Pons (tissue), 1 donor: ENCODE data around the gene ITGA1.
"Not testable (repeated sequence)": the region's sequence is repeated elsewhere in the genome, so short reads cannot be mapped to it uniquely, and the experiment has no call there.

Source experiments
- DNase-seq: peaks from one replicate; pipeline ENCODE4 v3.0.0-alpha.2; 2016; ENCODE audit warnings: low spot score

The ITGA1 gene

DNA sequence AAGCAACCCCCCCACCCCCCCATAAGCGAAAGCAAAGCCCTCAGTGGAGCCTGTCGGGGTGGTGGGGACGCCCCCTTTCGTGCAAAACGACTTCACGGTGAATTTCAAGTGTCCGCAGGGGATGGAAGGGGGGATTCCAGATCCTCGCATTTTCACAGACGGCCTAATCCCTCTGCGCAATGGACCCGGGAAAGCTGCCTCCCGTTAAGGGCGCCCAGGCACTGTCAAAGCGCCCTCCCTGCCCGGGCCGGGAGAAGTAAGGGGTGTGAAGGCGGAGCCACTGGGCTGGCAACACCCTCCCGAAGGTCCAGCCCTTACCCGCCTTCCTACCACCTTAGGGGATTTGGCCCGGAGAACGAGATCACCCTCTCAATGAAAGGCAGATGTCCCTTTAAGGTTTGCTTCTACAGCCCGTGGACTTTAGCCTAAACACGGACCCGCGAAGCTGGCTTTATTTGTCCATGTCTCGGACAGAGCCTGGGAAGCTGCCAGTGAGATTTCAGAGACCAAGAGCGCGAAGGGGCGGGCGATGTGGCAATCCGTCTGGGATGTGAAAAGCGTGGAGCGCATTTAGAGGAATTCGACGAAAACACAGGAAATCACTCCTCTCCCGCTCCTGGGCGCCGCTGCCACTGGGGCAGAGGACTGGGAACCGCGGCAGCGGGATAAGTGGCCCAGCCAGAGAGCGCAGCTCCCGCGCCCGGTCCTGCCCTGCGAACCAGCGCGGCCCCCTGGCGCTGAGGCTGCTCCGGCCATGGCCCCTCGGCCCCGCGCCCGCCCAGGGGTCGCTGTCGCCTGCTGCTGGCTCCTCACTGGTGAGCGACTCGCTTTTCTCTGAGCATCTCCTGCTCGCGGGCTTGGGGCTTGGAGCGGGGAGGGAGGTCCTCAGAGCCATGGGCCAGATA, at the start of gene ITGA1, which contains the start of gene PELO:
TSS of gene ITGA1 (plus strand) at position 317 of the 905 bp plus-strand sequence. CDS start at position 755, 438 bp downstream.
TSS of gene PELO (plus strand) at position 317 of the 905 bp plus-strand sequence. CDS start 12,479 bp downstream, outside the sequence.
- DNase-seq: peak; percentile 36

DNA sequence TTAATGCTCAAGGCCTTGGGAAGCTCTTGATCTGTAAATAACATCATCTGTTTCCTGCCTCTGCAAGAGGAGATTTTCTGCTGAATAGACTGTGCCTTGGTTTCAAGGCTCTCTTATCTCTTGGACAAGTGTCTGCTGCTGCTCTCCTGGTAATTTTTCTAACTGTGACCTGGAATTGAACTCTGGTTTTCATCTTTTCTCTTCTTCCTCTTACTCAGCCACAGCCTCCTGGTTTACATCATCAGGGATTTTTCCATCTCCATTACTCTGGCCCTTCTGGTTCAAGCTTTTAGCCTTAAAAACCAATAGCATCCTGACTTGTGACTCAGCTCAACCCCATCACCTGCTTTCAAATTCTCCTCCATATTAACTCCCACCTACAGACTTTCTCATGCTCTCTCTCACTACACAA, 49.6 kb upstream of the ITGA1 start:
- DNase-seq: no peak

DNA sequence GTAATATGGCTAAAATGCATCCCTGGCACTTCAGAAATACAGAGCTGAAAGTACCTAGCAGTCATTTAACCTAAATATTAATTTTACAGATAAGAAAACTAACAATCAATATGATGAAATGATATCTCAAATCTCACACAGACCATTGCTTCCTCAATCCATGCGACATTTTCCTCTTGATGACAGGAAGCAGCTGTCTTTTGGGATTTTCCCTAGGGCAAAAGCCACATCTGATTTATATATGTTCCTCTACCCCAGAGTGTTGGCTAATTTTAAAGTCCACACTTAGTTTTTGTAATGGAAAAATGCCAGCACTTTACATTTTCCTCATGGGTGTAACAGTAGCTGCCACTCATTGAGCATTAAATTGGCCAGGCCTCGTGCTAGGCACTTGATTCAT, 47.7 kb upstream of the ITGA1 start:
- DNase-seq: no peak

DNA sequence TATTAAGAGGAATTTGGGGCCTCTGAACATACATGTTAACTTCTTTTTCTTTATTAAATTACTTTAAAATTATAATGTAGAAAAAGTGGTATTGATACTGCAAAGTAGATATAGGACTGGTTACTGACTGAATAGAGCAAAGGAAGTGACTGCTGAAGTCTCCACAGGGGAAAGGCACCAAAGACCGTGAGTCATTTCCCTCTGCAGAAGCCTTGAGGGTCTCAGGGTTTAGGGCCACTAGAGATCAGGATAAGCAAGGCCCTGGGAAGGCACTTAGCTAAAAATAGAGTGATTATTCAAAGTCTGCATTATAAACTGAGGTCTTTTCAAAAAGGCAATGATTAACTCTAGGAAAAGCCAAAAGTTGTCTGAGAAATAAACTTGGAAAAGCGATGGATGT, 44.7 kb upstream of the ITGA1 start:
- no peak for DNase-seq

DNA sequence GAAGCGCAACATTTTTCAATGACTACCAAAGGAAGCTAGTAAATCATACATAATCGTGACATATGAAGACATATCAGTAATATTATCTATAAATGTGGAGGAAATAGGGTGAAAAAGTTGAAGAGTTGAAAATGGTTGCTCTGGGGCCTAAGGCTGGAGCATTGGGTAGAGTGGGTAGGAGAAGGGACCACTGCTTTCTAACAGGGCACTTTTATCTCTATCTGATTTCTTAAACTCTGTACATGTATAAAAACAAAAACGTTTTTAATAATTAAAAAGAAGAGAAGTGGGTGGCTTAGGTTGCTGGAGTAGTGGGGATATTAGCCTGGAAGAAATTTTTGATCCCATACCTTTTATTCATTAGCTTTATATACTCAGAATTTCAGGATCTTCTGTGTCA, 44.2 kb upstream of the ITGA1 start:
- DNase-seq: no peak

DNA sequence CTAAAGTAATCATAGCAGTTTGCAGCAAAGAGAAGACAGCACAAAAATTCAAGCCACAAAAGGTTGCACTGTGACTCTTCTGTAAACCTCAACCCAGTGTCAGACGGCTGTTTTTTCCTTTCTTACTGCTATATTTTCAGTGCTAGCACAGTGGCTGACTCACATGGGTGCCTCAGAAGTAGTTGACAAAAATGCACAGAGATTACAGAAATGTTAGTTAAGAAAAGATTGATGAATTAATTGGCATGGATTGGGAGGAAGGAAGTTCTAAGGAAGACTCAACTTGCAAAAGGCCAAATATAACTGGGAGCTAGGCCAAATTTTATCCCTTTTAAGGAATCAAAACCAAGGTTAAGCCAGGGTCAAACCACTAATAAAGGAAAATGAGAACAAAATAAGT, 43.7 kb upstream of the ITGA1 start:
- no peak for DNase-seq

DNA sequence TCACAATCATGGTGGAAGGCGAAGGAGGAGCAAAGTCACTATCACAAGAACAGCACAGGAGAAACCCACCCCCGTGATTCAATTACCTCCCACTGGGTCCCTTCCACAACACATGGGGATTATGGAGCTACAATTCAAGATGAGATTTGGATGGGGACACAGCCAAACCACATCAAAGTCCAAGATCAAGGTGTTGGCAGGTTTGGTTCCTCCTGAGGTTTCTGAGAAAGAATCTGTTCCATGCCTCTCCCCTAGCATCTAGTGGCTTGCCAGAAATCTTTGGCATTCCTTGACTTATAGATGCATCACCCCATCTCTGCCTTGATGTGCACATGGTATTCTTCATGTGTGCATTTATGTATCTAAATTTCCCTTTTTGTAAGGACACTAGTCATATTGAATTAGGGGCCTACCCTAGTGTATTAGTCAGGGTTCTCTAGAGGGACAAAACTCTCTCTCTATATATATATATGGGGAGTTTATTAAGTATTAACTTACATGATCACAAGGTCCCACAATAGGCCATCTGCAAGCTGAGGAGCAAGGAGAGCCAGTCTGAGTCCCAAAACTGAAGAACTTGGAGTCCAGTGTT, 42.8 kb upstream of the ITGA1 start:
- not testable (repeated sequence) for DNase-seq

DNA sequence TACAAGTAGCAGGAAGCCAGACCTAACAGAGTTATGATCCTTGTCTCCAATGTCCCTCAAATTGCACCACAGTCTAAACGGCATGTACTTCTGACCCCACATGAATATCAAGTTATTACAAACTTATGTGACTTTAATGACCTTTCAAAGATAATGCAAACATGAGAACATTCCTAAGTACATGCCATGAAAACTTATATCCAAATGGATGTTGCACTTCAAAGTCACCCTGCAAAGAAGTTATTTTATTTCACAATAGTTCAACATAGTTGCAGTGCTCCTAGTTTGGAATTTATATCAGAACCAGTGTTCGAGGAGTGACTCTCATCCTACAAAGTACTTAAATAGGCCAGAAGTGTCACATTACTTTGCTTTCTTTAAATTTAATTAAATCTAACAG, 41.2 kb upstream of the ITGA1 start:
- no peak for DNase-seq

DNA sequence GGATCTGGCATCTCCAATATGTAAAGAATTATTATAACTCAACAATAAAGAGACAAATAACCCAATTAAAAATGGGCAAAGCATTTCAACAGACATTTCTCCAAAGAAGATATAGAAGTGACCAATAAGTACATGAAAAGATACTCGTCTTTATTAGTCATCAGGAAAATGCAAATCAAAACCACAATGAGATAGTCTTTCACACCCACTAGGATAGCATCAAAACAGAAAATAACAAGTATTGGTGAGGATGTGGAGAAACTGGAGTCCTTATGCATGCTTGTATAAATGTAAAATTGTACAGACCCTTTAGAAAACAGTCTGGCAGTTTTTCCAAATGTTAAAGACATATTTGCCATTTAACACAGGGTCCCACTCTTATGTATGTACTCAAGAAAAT, 39.1 kb upstream of the ITGA1 start:
- no peak for DNase-seq

DNA sequence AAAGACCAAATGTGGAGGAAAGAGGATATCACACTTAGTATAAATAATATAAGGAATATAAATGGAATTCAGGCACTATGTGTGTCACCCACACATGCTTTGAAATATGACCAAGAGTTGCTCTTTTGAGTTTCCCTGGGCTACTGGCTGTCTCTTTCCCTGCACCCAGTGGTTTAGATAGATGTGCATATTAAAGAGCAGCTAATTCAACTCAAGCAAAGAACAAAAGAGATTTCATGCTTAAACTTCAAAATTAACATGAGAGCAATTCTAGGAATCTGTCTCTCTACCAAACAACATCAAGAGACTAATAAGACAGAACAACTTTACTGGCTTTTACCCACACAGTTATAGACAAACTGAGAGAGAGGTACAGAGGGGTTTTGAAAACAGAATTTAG, 38.0 kb upstream of the ITGA1 start:
- no peak for DNase-seq

DNA sequence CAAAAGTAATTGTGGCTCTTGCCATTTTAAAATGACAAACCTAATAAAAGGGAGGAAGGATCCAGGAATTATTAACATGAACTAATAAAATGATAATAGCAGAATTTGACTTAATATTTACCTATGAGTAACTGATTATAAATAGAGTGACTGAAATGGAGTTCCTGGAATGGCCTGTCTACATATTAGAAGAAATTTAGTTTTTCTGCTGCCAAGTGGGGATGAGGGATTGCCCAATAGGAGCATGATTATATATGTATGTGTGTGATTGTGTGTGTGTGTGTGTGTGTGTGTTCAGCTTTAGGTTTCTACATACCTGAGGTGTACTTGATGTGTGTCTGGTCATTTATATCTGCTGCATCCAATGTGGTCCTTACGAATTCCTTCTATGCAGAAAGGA, 36.6 kb upstream of the ITGA1 start:
- DNase-seq: no peak

DNA sequence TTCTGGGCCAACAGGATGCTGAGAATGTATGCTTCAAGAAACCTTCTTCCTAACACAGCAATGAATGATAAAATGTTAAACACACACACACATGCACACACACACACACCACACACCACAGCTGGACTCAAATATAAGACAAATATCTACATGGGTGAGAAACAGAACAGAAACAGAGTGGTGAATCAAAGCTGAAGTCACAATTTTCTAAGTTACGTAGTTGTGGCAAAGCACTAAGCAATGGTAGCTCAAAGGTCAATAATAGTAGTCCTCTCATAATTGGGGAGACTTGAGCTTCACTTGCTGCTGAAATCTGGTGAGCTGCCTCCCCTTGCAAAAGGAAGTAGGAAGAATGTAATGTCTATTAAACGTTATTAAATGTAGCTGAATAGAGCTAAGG, 33.7 kb upstream of the ITGA1 start:
- no peak for DNase-seq

DNA sequence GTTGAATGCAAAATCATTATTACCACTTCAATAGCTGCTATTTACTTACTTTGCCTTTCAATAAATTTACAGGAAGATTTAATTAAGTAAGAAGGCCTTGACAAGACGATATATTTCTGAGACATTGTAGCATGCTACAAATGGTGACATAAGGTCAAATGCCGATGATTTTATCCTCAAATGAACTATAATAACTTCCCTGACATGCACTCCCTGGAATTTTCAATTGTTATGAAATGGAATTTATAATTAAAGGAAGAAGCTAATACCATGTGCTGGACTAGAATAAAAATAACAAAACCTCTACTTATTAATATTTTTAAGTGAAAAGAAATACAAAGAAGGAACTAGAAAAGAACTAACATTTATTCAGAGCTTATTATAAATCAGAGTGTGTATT, 30.2 kb upstream of the ITGA1 start:
- no peak for DNase-seq

DNA sequence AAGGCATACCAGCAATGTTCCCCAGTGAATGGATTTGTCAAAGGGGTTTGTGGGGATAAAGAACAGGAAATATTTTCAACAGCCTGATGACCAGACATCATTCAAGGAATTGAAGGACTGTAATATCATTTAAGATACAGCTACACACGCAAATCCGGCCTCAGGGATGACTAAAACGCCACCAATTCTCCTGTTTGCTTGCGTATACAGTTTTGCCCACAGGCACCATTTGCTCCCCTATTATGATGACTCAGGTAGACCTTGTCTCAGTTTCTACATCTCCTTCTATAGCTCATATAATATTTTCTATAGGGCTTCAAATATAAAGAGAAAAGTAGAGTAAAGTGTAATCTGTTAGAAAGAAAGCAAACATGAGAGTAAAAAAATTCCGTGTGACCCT, 29.7 kb upstream of the ITGA1 start:
- DNase-seq: no peak

DNA sequence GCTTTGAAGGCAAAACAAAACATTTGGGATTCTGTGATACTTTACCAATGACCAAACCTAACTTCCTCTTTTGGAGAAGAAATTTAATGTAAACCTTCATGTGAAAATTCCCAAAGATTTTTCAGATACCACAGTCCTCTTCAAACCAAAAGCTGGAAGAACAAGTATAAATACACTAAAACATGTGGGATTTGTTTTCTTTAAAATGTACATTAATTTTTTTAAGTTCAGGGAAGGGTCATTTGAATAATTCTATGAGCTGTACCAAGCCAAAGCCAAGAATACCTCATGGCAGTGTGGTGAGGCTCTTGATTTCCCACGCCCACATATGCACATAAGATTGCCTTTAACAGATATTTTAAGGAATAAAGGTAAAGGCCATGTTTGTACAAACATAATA, 28.4 kb upstream of the ITGA1 start:
- DNase-seq: no peak

DNA sequence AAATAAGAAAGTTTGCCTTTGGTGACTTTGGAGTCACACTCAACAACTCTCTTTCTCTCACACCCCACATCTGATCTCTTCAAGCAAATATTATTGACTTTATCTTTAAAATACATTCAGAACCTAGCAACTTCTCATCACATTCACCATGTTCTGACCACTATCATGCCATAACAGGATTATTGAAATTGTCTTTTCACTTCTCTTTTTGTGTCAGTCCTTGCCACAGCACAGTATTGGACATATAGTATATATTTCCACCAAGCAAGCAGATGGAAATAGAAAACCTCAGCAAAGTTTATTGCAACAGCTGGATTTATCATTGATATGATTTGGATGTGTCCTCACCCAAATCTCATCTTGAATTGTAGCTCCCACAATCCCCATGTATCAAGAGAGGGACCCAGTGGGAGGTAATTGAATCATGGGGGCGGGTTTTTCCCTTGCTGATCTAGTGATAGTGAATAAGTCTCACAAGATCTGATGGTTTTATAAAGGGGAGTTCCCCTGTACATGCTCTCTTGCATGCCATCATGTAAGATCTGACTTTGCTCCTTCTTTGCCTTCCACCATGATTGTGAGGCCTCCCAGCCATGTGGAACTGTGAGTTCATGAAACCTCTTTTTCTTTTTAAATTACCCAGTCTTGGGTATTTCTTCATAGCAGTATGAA, 26.9 kb upstream of the ITGA1 start:
- no peak for DNase-seq

DNA sequence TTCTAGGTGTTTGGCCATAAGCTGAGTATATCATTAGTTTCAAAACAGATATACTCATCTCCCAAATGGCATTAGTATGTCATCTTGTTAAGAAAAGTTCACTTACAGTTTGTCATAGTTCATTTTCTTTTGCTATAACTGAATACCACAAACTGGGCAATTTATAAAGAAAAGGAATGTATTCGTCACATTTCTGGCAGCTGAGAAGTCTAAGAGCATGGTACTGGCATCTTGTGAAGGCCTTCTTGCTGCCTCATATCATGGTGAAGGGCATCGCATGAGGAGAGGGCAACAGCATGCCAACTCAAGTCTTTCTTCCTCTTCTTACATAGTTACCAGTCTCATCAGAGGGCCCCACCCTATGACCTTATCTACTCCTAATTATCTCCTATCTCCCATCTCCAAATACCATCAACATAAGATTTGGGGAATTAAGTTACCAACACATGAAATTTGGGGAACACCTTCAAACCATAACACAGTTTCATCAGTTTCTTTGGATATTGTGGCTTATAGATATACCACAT, 20.4 kb upstream of the ITGA1 start:
- DNase-seq: no peak

DNA sequence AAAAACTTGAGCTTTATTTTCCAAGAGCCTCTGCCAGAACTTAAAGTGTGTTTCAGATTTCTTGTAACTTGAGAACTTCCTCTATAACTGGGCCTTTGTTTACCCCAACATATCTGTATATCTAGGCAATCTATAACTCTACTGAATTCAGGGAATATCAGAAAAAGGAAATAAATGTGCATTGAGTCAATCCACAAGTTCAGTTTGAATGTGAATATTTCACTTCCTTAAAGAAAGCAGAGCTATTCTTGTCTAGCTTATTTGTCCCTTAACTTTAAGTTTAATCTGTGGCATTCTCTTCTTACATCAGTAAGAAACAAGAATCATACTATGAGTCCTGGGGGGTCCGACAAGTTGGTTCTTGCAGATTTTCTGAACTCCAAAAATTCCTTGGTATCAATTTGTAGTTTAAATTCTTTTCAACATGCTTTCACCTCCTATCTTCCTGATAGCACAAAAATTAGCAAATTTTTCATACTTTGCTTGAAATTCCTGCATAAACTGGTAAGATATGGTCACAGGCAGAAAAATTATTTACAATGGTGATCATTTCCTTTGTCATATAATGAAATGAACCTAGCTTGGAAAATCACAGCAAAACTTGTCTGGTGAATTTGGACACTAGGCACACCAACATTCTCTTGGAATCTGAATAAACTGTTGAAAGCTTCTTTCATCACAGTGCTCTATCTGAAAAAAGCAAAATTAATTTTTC, 19.8 kb upstream of the ITGA1 start:
- DNase-seq: no peak

DNA sequence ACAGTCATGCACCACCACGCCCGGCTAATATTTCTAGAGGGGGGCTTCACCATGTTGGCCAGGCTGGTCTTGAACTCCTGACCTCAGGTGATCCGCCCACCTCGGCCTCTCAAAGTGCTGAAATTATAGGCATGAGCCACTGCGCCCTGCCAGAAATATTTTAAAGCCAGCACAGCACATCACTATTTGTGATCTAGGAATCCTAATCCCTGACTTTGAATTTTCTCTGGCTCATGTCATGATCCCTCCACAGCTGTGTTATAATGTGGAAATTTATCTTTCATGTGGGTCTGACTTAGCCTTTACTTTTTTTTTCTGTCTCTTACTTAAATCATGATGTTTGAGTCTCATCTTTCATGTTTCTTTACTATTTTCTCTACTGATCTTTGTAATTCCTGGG, 18.7 kb upstream of the ITGA1 start:
- DNase-seq: no peak

DNA sequence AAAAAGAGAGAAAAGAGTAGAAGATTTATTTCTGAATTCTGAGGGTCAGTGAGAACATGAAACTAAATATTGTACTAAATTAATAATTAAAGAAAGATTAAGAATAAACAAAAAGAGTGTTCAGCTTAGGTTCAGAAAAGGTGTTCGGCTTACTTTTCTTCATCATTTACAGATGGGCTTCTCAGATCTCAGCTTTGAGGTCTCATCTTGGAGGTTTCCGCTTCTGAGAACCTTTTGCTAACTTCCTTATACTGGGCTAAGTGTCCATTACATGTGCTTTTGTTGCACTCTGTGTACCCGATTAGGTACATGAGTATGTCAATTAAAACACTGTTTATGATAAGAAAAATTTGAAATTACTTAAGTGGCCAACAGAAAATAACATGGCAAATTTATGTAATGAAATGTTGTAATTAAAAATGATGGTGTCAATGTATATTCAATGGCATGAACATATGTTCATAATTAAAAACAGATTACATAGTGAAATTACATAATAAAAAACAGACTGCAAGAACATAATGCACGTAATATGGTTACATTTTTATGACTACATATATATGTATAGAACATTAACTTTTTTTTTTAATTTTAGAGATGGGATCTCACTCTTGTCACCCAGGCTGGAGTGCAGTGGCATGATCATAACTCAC, 17.3 kb upstream of the ITGA1 start:
- DNase-seq: no peak

DNA sequence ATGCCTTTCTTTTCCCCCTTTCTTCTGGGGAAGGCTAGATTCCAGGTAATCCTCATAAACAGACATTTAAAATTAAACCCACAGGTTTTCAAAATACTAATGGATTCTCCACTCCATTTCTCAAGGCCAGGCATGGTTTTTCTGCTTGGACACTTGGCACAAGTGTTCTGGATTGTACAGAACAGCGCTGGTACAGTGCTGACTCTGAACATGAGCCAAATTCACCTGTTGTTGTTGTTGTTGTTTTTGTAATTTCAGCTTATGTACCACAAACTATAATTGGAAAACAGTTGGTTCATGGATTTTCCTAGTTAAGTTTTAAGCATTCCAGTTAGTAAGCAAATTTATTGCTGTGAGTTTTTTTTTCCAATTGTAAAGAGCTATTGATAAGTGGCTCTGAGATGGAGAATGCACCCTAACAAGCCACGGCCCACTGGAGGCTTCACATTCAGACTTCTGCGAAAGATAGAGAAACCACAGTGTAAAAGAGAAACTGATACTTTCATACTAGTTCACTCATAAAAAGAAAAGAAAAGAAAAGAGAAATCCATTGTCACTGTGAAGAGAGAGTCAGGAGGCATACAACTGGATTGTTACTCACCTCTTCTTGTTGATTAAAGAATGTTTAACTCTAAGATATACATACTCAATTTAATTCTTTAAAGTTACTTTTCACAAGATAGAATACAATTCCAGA, 16.2 kb upstream of the ITGA1 start:
- DNase-seq: no peak
